ENCODE data around the gene PYGB.

Gene PYGB

GRCh38 chr20:25303292-25304024, 55.6 kb downstream of the PYGB start:
- TF ChIP-seq, protein P1, sequence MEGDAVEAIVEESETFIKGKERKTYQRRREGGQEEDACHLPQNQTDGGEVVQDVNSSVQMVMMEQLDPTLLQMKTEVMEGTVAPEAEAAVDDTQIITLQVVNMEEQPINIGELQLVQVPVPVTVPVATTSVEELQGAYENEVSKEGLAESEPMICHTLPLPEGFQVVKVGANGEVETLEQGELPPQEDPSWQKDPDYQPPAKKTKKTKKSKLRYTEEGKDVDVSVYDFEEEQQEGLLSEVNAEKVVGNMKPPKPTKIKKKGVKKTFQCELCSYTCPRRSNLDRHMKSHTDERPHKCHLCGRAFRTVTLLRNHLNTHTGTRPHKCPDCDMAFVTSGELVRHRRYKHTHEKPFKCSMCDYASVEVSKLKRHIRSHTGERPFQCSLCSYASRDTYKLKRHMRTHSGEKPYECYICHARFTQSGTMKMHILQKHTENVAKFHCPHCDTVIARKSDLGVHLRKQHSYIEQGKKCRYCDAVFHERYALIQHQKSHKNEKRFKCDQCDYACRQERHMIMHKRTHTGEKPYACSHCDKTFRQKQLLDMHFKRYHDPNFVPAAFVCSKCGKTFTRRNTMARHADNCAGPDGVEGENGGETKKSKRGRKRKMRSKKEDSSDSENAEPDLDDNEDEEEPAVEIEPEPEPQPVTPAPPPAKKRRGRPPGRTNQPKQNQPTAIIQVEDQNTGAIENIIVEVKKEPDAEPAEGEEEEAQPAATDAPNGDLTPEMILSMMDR (IDR thresholded peaks at IDR 0.05; ENCODE audit: low read depth, low read length, missing control alignments), result no peak
- DNase-seq (ENCODE audit: low read depth), result no peak
- H3K4me3 ChIP-seq (ENCODE audit: low read depth, low read length), result no peak overlapping the region

DNA sequence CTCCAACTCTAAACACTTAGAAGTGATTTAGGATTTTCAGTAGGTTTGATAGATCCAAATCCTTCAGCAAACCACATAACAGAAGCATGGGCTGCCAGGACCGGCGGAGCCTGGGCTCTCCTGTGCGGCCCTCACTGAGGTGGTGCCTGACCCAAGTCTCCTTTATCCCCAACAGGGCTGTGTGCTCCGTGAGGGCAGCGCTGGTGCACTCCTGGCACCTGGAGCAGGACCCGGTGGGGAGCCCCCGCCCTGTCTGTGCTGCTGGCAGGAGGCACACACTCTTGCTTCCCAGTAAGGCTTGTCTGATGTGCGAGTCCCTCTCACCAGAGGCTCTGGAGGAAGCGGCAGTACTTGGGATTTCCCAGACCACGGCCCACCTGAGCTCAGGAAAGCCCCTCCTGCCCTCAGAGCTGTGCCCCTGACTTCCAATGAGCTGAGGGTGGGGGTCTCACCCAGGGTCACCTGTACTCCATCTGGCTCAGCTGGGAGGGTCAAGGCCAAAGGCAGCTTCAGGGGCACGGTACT, 56.2 kb downstream of the PYGB start:
- TF ChIP-seq, protein P1 (IDR thresholded peaks at IDR 0.05; ENCODE audit: low read depth, low read length, missing control alignments), result no peak
- DNase-seq (ENCODE audit: low read depth), result no peak
- no peak overlapping the region for H3K4me3 ChIP-seq (ENCODE audit: low read depth, low read length)

- no peak for DNase-seq (ENCODE audit: low read depth)
- H3K4me3 ChIP-seq (ENCODE audit: low read depth, low read length), result no peak overlapping the region
- TF ChIP-seq, protein P1 (IDR thresholded peaks at IDR 0.05; ENCODE audit: low read depth, low read length, missing control alignments), result no peak
Observed at GRCh38 chr20:25306991-25307903, 59.4 kb downstream of the PYGB start.

- no peak overlapping the region for H3K4me3 ChIP-seq (ENCODE audit: low read depth, low read length)
- TF ChIP-seq, protein P1 (IDR thresholded peaks at IDR 0.05; ENCODE audit: low read depth, low read length, missing control alignments), result no peak
- DNase-seq (ENCODE audit: low read depth), result no peak
Observed at GRCh38 chr20:25308083-25308491, 60.2 kb downstream of the PYGB start.

DNA sequence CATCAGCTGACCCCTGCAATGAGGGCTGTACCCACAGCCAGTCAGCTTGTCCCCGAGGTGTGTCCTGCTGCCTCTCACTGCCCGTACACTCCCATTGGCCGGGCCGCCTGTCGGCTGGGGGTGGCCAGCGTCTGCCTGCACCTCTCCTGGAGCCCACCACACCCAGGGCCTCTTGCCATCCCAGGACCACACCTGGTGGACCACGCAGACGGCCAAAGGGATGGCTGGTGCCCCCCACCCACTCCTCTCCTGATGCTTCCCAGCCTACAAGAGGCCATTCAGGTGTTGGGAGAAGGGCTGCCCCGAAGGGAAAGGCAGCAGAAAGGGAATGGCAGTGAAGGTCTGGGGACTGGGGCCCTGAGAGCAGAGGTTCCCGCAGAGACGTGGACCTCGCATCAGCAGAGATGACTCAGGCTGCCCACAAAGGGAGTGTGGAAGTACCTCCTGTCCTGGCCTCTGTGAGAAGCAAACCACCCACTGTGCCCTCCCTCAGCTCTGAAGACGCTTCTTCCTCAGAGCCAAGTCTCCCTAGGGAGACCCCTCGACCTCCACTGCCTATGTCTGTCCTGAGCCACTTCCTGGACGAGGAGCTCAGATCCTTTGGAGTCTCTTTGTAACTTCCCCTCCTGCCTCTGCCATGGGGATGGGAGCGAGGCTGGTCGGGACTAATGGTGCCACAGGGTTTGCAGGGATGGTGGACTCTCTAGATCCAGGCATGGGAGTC, 60.9 kb downstream of the PYGB start:
- DNase-seq (ENCODE audit: low read depth), result no peak
- no peak overlapping the region for H3K4me3 ChIP-seq (ENCODE audit: low read depth, low read length)
- TF ChIP-seq, protein P1 (IDR thresholded peaks at IDR 0.05; ENCODE audit: low read depth, low read length, missing control alignments), result no peak

GRCh38 chr20:25309395-25310267, 61.7 kb downstream of the PYGB start:
- DNase-seq (ENCODE audit: low read depth), result no peak
- H3K4me3 ChIP-seq (ENCODE audit: low read depth, low read length), result no peak overlapping the region
- TF ChIP-seq, protein P1 (IDR thresholded peaks at IDR 0.05; ENCODE audit: low read depth, low read length, missing control alignments), result no peak

All from GM12864 (cell line).